HG03469 (cell line): ENCODE results near the gene CACNA1F.

Source experiments
- ATAC-seq: cut with Tn5 transposase; IDR thresholded peaks from one replicate; pipeline ENCODE4 v1.9.1; 2021; ENCODE audit warnings: mild to moderate bottlenecking, moderate library complexity, moderate number of reproducible peaks; ENCODE audit not compliant: unreplicated experiment

The CACNA1F gene

DNA sequence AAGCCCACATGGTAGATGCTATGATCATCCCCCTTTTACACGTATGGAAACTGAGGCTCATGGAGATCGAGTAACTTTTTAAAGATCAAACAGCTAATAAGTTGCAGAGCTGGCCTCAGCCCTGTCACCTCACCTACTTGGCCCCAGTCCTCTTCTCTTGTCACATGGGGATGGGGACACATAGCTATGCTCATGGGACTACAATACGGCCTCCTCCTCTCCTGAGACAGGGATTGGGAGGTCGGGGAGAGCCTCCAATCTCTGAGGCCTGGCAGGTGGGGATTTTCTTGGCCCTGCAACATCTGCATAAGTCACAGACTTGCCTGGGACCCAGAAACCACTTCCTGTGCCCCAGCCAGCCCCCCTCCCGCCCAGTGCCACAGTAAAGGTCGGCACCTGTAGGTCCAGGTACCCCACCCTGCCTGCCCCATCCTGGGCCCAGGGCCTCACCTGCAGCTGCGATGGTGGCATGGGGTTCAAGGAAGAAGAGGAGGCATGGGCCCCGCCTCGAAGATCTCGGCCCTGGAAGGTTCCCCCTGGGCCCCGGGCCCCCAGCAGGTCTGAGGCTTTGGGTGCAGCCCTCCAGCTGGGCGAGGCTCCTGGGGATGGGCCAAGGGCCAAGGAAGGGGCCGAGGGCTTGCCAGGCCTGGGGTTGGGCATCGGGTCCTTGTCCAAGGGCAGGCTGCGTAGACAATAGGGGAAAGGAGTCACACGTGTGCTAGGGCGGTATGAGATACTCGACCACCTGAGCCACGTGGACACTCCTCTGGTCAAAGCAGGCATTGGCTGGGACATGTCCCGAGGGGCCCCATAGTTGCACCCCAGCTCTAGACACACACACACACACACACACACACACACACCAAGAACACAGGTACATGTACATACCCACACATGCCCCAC, 25.0 kb upstream of the CACNA1F start:
- no peak for ATAC-seq

DNA sequence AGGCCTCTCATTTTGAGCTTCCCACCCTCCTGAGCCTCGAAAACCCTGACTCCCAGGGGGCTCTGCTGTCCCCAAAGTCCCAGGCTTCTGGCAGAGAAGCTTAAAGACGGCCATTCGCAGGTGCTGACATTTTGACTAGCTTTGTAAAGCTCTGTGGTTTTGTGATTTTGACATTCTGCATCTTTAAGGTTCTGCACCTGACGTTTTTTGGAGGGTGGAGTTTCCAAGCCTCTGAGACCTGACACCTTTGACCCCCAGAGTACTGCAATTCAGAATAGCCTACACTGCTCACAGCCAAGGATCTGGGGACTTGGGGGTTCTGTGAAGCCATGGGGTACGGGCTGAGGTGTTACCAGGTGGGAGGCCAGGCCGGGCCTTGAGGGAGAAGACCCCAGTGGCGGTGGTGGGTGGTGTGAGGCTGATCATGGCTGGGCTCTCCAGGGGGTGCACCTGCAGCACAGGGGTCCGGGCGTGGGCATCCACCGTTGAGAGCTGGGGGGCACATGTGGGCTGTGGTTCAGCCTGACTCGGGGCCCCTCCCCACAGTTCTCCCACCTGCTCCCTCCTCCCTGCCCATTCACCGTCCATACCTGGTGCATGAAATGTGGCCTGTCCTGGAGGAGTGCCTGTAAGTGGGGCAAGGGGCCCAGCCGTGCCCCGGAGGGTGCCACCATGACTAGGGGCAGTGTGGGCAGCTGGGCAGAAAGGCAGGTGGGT, 24.1 kb upstream of the CACNA1F start:
- no peak for ATAC-seq

DNA sequence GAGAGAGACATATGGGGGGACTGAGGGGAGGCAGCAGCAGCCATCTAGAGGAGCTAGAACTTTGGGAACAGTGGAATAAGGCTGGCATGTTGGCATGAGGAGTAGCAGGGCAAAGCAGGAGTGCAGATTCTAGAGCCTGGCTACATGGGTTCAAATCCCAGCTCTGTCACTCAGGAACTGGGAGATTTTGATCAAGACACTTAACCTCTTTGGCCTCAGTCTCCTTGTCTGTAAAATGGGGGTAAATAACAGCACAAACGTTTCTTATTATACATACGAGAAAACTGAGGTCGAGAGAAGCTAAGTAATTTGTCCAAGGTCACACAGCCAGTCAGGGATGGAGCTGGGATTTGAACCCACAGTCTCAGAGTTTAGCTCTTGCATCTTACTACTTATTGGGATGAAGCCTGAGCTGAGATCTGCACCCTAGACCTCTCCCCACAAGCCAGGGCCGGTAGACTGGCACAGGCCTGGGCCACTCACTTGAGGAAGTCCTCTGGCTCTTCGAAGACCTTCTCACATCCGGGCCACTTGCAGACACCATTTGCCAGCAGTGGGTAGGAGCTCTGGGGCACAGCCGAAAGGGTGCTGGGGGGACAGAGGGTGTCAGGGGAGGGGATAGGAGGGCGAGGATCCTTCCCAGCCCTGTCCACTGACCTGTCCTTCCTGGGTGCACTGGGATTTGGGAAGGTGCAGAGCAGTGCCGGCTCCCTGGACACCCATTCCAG, 23.3 kb upstream of the CACNA1F start:
- no peak for ATAC-seq

DNA sequence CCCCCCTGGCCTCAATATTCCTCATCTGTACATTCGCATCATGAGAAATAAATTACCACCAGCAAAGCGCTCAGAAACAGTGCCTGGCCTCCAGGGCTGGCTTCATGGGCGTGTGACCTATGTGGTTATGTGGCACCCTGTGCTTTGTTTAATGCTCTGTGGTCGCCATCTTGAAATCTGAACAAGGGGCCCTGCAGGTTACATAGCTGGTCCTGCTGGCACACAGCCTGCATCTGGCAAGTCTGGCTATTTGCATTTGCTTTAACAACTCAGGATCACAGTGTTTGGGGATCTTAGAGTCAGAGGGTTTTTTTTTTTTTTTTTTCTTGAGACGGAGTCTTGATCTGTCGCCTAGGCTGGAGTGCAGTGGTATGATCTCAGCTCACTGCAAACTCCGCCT, 21.5 kb upstream of the CACNA1F start:
- ATAC-seq: no peak

DNA sequence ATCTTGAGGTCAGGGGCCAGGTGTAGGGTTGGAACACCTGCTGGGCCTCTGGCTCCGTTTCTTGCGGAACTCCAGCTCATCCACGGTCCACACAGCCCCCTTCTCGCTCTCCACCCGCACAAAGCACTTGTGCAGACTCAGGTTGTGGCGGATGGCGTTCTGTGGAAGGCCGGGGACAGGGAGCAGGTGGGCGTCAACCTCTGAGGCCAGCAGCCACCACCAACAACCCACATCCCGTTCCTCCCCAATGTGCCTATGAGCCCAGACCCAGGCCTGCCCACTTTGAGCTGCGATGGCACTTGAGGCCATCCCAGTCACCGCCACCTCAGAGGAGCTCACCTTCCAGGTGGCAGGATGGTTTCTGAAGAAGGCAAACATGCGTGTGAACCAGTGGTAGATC, 18.2 kb upstream of the CACNA1F start:
- ATAC-seq: no peak

DNA sequence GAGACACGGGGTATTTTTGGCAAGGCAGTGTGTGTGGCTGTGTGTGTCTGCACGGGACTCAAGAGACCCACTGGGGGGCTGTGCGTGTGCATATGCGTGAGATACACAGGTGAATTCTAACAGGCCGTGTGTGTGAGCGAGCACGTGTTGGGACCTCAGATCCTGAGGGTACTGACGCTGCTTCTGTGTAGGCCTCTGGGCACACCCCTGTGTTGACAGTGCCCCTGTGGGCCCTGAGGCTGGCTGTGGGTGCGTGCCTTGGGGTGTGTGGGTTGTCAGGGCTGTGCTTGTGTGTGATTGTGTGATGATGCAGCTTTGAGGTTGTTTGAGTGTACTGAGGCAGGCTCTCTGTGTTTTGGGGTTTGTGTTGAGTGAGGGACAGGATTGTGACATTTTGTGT, 17.4 kb upstream of the CACNA1F start:
- ATAC-seq: no peak

DNA sequence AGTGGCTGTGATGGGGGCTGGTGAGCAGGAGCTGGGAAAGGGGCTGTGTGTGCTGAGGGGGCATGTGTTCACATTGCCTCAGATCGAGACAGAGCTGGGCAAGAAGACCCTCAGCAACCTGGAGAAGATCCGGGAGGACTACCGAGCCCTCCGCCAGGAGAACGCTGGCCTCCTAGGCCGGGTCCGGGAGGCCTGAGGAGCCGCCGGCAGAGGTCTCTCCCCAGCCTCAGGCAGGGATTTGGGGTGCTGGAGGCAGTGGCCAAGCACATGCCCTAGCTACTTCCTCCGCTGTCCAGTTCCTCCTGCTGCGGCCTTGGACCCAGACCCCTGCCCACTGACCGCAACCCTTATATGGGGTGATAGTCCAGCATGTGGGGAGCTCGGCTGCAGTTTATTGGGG, 16.9 kb upstream of the CACNA1F start:
- ATAC-seq: no peak

DNA sequence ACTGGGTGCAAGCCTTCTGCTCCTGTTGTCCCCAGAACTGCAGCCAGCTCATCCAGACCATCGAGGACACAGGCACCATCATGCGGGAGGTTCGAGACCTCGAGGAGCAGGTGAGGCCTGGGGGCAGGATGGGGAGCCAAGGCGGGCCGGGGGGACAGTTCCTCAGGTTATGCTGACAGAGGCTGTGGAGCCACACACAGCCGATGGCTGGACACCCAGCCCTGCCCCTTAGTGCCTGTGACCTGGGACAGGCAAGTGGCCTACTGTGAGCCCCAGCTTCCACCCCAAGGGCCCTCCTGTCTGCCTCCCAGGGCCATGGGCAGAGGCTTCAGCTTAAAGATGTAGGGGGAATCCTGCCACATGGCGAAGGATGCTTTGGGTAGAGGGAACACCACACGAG, 16.5 kb upstream of the CACNA1F start:
- ATAC-seq: no peak

DNA sequence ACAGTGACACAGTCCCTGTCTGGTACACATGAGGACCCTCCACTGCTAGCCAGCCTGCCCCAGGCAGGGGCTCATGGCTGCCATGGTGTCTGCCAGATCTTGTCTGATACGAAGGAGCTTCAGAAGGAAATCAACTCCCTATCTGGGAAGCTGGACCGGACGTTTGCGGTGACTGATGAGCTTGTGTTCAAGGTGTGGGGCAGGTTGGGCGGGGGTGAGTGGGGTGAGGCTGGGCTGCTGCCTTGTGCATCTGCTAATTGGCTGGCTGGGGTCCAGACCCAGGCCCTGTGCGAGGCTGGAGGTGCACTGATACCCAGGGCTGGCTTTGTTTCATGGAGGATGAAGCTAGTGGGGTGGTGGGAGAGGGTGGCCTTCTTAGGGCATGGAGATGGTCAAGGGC, 15.9 kb upstream of the CACNA1F start:
- no peak for ATAC-seq

DNA sequence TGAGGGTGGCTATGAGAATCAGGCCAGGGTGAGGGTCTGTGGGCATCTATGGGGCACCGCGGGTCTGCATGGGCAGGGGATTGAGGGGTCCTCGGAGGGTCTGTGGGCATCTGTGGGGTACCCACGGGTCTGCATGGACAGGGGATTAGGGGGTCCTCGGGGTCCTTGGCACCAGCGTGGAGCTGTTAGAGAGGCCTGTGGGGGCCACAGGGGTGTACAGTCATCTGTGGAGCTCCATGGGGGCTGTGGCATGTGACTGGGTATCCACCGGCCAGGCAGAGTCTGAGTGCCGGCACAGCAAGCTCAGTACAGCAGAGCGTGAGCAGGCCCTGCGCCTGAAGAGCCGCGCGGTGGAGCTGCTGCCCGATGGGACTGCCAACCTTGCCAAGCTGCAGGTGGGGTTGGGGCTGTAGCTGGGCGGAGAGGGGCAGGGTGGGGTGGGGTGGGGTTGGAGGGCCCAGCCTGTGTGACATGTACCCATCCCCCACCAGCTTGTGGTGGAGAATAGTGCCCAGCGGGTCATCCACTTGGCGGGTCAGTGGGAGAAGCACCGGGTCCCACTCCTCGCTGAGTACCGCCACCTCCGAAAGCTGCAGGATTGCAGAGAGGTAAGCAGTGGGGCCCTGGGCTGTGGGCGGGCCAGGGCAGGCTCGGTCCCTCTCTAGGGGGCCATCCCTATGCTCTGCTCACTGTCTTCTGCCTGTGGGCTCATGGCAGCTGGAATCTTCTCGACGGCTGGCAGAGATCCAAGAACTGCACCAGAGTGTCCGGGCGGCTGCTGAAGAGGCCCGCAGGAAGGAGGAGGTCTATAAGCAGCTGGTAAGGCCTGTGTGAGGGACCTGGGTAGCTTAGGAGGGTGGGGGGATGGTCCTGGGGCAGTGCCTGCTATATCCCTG, 15.0 kb upstream of the CACNA1F start:
- no peak for ATAC-seq

DNA sequence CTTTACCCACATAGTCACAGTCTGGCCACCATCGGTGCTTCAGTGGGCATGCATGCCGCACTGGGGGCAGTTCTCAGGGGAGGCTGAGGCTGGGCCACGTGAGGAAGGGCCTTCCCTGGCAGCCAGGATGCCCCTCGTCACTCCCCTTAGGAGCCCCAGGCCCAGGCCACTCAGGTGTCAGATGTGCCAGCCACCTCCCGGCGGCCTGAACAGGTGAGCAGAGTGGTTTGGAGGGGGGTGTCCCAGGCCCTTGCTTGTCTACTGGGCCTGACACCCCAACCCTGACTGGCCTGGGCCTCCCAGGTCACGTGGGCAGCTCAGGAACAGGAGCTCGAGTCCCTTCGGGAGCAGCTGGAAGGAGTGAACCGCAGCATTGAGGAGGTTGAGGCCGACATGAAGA, 14.2 kb upstream of the CACNA1F start:
- ATAC-seq: no peak

DNA sequence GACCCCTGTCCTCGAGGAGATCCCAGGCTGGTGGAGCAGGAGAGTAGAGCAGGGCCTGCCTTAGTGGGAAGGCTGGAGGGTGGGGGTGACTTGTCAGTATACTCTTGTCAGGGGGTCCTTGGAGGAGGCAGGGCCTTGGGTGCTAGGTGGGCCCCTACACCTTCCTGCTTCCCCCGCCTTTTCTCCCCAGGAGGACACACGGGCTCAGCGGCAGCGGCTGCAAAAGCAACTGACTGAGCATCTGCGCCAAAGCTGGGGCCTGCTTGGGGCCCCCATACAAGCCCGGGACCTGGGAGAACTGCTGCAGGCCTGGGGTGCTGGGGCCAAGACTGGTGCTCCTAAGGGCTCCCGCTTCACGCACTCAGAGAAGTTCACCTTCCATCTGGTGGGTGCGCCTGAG, 13.4 kb upstream of the CACNA1F start:
- no peak for ATAC-seq

DNA sequence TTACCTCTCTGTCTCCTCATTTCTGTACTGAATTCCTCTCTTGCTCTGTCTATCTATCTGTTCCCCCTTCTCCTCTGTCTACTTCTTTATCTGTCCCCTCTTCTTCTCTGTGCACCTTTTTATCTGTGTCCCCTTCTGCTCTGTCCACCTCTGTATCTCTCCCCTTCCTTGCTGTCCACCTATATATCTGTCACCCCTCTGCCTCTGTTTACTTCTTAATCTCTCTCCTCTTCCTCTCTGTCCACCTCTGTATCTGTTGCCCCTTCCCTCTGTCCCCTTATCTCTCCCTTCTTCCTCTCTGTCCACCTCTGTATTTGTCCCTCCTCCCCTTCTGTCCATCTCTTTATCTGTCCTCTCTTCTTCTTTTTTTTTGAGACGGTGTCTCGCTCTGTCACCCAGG, 11.1 kb upstream of the CACNA1F start:
- ATAC-seq: no peak

DNA sequence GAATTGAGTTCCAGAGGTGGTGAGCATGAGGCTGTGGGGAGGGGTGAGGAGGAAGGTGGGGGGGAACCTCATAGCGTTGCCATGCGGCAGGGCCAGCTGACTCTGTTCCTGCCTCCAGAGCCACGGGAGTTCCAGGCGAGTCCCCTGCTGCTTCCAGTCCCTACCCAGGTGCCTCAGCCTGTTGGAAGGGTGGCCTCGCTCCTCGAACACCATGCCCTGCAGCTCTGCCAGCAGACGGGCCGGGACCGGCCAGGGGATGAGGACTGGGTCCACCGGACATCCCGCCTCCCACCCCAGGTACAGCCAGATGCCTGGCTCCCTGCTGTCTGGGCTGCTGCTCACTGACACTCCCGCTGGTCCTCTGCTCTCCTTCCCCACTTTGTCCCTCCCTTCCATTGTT, 10.0 kb upstream of the CACNA1F start:
- ATAC-seq: no peak

DNA sequence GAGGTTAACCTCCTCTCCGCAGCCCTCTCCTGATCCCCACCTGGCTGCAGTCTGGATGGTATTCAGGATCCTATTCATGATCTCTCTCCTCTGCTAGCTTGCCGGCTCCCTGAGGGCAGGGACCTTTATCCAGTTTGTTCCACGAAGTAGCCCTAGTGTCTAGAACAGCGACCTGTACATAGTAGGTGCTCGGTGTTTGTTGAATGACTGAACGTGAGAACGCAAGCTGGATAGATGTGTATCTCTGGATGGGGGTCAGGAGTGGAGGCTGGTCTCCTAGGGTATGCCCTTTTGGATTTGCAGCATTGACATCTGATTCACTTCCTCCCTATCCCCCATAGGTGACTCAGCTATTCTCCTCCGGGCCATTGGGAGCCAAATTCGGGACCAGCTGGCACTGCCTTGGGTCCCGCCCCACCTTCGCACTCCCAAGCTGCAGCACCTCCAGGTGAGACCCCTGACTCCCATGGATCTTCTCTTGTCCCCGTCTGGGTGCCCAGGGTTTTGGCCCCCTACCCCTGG, 9.5 kb upstream of the CACNA1F start:
- ATAC-seq: no peak

DNA sequence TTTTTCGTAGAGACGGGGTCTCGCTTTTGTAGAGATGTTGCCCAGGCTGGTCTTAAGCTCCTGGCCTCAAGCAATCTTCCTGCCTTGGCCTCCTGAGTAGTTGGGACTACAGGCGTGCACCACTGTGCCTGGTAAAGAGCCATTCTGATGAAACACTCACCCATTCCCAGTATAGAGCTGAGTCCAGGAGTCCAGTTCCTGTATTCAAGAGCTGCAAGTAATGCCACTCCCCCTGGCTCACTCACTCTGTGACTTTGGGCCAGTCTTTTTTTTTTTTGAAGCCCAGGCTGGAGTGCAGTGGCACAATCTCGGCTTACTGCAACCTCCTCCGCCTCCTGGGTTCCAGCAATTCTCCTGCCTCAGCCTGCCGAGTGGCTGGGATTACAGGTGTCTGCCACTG, 5.6 kb upstream of the CACNA1F start:
- no peak for ATAC-seq

DNA sequence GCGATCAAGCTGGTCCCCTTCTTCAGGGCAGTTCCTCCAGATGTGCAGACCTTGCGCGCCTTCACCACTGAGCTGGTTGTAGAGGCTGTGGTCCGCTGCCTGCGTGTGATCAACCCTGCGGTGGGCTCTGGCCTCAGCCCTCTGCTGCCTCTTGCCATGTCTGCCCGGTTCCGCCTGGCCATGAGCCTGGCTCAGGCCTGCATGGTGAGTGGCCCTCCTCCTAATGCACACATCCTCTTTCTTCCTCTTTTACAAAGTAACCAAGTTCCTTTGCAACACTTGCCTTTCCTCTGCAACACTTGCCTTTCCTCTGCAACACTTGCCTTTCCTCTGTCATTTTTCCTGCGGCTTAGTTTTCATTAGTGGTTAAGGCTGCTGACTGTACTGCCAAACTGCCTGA, 3.9 kb upstream of the CACNA1F start:
- no peak for ATAC-seq

DNA sequence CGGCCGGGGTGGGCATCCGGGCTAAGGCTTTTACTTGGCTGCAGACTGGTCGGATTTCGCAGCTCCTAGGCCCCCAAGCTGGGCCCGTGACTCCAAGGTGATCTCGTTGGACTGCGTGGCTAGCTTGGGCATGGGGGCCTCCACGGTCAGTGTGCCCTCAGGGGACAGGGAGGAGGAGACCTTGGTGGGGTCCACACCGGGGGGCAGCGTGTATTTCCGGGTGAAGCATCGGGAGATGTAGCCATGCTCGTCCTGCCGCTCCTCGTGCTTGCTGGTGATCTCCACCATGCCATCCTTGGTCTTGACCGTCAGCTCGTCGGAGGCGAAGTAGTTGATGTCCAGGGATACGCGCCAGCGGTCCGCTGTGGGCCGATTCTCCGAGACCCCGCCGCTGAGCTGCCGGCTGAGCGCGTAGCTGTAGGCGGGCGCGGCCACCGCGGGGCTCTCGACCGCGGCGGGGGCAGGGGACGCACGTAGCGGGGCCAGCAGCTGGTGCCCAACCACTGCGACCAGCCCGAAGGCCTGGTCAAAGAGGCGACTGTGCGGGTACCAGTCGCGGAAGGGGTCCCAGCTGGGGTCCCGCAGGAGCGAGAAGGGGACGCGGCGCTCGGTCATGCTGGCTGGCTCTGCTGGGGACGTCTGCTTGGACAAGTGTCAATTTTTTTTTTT, 881 bp upstream of the CACNA1F start:
- ATAC-seq: no peak

DNA sequence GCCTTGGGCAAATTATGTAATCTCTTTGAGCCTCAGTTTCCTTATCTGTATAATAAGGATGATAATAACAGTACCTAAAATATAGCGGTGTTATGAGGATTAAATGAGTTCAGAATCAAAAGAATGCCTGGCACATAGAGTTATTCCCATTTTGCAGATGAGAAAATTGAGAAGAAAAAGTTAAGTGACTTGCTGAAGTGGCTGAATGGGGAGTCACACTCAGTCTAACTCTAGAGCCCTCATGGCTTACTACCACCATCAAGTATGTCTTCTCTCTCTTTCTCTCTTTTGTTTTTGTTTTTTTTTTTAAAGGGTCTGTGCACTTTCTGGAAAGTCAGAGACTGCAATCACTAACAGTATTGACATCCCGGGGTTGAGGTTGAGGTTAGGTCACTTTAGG, 615 bp downstream of the CACNA1F start:
- ATAC-seq: no peak
